Myocyte (in vitro differentiated cells): ENCODE measurements around the gene TRIM66. TPM values are rescaled to one million over a fixed set of nuclear protein-coding genes. Genes with fewer than 3 reads are reported as not detected.
A peak's percentile ranks its signal among the peaks of the same experiment; 100 is the strongest.

Experiments
- DNase-seq: peaks from one replicate; pipeline ENCODE4 v3.0.0-alpha.2; 2012; ENCODE audit warnings: low read depth
- total RNA-seq: library from RNA; depleted of rRNA; stranded (reverse); fragments of >200 nt; gene quantifications from 2 replicates; pipeline ENCODE4 v1.2.3, GENCODE V29; 2014

TRIM66 gene
- total RNA-seq, 1 donor from 2014 or later, result 3.7 TPM

GRCh38 chr11:8714622-8715225 is 32.3 kb upstream of the TRIM66 start:
- DNase-seq, result peak; percentile 55

- DNase-seq, result no peak
Observed at GRCh38 chr11:8713760-8714454, 31.4 kb upstream of the TRIM66 start.

- DNase-seq, result no peak
Observed at GRCh38 chr11:8712506-8712905, 30.0 kb upstream of the TRIM66 start.

GRCh38 chr11:8711895-8712442 is 29.5 kb upstream of the TRIM66 start:
- no peak for DNase-seq

- no peak for DNase-seq
Observed at GRCh38 chr11:8709777-8710176, 27.3 kb upstream of the TRIM66 start.

- peak; percentile 93 for DNase-seq
Observed at GRCh38 chr11:8709002-8709672, 26.7 kb upstream of the TRIM66 start.

GRCh38 chr11:8707541-8708191 is 25.2 kb upstream of the TRIM66 start:
- DNase-seq, result no peak

GRCh38 chr11:8706673-8707432 is 24.4 kb upstream of the TRIM66 start:
- no peak for DNase-seq

- no peak for DNase-seq
Observed at GRCh38 chr11:8705146-8705545, 22.7 kb upstream of the TRIM66 start.

GRCh38 chr11:8704136-8704535 is 21.7 kb upstream of the TRIM66 start:
- DNase-seq, result no peak

GRCh38 chr11:8702598-8702915 is 20.1 kb upstream of the TRIM66 start:
- no peak for DNase-seq

- DNase-seq, result no peak
Observed at GRCh38 chr11:8701891-8702597, 19.6 kb upstream of the TRIM66 start.

GRCh38 chr11:8699903-8700302 is 17.4 kb upstream of the TRIM66 start:
- DNase-seq, result peak; percentile 94

GRCh38 chr11:8698917-8699441 is 16.5 kb upstream of the TRIM66 start:
- DNase-seq, result no peak

- no peak for DNase-seq
Observed at GRCh38 chr11:8698379-8698851, 15.9 kb upstream of the TRIM66 start.

GRCh38 chr11:8697054-8697453 is 14.6 kb upstream of the TRIM66 start:
- DNase-seq, result no peak

- no peak for DNase-seq
Observed at GRCh38 chr11:8694137-8694536, 11.7 kb upstream of the TRIM66 start.

GRCh38 chr11:8693555-8693954 is 11.1 kb upstream of the TRIM66 start:
- DNase-seq, result no peak

- DNase-seq, result no peak
Observed at GRCh38 chr11:8693010-8693551, 10.6 kb upstream of the TRIM66 start.

GRCh38 chr11:8692417-8692816 is 10.0 kb upstream of the TRIM66 start:
- no peak for DNase-seq
